Omental fat pad (tissue), 4 donors: ENCODE data around the gene ANKRD42. TPM values are rescaled to one million over a fixed set of nuclear protein-coding genes. Genes with fewer than 3 reads are reported as not detected.
A peak's percentile ranks its signal among the peaks of the same experiment; 100 is the strongest.

Experiments
- ATAC-seq: fragments of 150-250 bp; one replicate; pipeline ENCODE4 v1.9.1; 2016; ENCODE audit warnings: mild to moderate bottlenecking, moderate library complexity; ENCODE audit not compliant: low FRiP score
- DNase-seq: peaks from one replicate; pipeline ENCODE4 v3.0.0-alpha.2; 2019; ENCODE audit warnings: low spot score
- CTCF ChIP-seq, 3 donors: fragments of 450-650 bp; IDR thresholded peaks; one replicate each; pipeline ENCODE4 v1.5.1; 2016 to 2017; ENCODE audit warnings: antibody characterized with exemption in 3 of 3, mild to moderate bottlenecking in 3 of 3, moderate library complexity in 2 of 3
- small RNA-seq: library from RNA; depleted of rRNA; stranded (forward); fragments of <200 nt; gene quantifications from one replicate; pipeline ENCODE3, GENCODE V24; 2016
- total RNA-seq, 4 donors: library from RNA; depleted of rRNA; stranded (reverse); fragments of >200 nt; gene quantifications; one replicate each; pipeline ENCODE4 v1.1.0, GENCODE V29; 2016

Gene ANKRD42
- total RNA-seq, 4 donors from 2014 or later: 9.0 to 13.4 (median 11.6) TPM

GRCh38 chr11:83285151-83285770 lies 91.7 kb downstream of the ANKRD42 start:
- no peak for ATAC-seq
- DNase-seq: no peak
- TF ChIP-seq CTCF (IDR thresholded peaks at IDR 0.05): no peak

- peak; percentile 99 for ATAC-seq
- TF ChIP-seq CTCF (IDR thresholded peaks at IDR 0.05): no peak
- DNase-seq: peak; percentile 72
Observed at GRCh38 chr11:83285771-83286528, 92.4 kb downstream of the ANKRD42 start, which contains the start of gene CCDC90B. Gene CCDC90B, minus strand, starts transcription at chr11:83286367. Its CDS starts 395 bp downstream, at chr11:83285972.

- DNase-seq (no peak), ATAC-seq (no peak)
- TF ChIP-seq CTCF (IDR thresholded peaks at IDR 0.05): no peak
Observed at GRCh38 chr11:83287631-83288030, 94.1 kb downstream of the ANKRD42 start.

GRCh38 chr11:83292709-83293456 lies 99.4 kb downstream of the ANKRD42 start:
- no peak for ATAC-seq
- TF ChIP-seq CTCF (IDR thresholded peaks at IDR 0.05): no peak
- DNase-seq: no peak

GRCh38 chr11:83293457-83293774 lies 99.9 kb downstream of the ANKRD42 start:
- no peak for DNase-seq
- no peak for ATAC-seq
- TF ChIP-seq CTCF (IDR thresholded peaks at IDR 0.05): no peak

- TF ChIP-seq CTCF (IDR thresholded peaks at IDR 0.05): no peak
- no peak for DNase-seq
- no peak for ATAC-seq
Observed at GRCh38 chr11:83294208-83294607, 100.7 kb downstream of the ANKRD42 start.

Small RNAs within 50 kb of the gene (small RNA-seq; reads per million reads assigned to genes)
- not detected for gene AP000873.5

Other genes starting within 250 kb of the ANKRD42 start
- 10 to 100 TPM; 14.8 to 37.9 (median 23.5) TPM for gene RAB30, start 121.8 kb upstream of the ANKRD42 start, total RNA-seq
- gene PCF11, start 36.6 kb upstream of the ANKRD42 start, total RNA-seq: 100 to 1,000 TPM in 2 of 4 donors, 10 to 100 TPM in 2; 67.2 to 120 (median 96.5) TPM
- gene CCDC90B, start 92.7 kb downstream of the ANKRD42 start, total RNA-seq: 10 to 100 TPM; 22.1 to 45.2 (median 31.2) TPM